Measurements from ENCODE around the gene LEFTY2.

DNA sequence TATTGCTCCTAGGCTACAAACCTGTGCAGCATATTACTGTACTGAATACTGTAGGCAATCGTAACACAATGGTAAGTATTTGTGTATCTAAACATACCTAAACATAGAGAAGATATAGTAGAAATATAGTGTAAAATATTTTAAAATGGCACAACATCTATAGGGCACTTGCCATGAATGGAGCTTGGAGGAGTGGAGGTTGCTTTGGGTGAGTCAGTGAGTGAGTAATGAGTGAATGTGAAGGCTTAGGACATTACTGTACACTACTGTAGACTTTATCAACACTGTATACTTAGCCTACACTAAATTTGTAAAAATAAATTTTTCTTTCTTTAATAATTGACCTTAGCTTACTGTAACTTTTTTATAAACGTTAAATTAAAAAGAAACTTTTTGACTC is 7.9 kb downstream of the LEFTY2 start:
- TF ChIP-seq, protein P1, sequence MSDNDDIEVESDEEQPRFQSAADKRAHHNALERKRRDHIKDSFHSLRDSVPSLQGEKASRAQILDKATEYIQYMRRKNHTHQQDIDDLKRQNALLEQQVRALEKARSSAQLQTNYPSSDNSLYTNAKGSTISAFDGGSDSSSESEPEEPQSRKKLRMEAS (IDR thresholded peaks at IDR 0.05; ENCODE audit: low read depth, low read length) = no peak
- TF ChIP-seq RAD51 (IDR thresholded peaks at IDR 0.05) (no peak), POLR2A (IDR thresholded peaks at IDR 0.05; ENCODE audit: low read depth, low read length) (no peak), NBN (IDR thresholded peaks at IDR 0.05) (no peak), ZSCAN29 (IDR thresholded peaks at IDR 0.05) (no peak), CBX3 (IDR thresholded peaks at IDR 0.05; ENCODE audit: borderline replicate concordance, low read depth) (no peak), CEBPB (IDR thresholded peaks at IDR 0.05; ENCODE audit: borderline replicate concordance in 1 of 2, low read depth in 2 of 2, low read length in 2 of 2) (no peak)
- TF ChIP-seq, protein P2, sequence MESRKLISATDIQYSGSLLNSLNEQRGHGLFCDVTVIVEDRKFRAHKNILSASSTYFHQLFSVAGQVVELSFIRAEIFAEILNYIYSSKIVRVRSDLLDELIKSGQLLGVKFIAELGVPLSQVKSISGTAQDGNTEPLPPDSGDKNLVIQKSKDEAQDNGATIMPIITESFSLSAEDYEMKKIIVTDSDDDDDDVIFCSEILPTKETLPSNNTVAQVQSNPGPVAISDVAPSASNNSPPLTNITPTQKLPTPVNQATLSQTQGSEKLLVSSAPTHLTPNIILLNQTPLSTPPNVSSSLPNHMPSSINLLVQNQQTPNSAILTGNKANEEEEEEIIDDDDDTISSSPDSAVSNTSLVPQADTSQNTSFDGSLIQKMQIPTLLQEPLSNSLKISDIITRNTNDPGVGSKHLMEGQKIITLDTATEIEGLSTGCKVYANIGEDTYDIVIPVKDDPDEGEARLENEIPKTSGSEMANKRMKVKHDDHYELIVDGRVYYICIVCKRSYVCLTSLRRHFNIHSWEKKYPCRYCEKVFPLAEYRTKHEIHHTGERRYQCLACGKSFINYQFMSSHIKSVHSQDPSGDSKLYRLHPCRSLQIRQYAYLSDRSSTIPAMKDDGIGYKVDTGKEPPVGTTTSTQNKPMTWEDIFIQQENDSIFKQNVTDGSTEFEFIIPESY (IDR thresholded peaks at IDR 0.05) = no peak
- TF ChIP-seq, protein P3, sequence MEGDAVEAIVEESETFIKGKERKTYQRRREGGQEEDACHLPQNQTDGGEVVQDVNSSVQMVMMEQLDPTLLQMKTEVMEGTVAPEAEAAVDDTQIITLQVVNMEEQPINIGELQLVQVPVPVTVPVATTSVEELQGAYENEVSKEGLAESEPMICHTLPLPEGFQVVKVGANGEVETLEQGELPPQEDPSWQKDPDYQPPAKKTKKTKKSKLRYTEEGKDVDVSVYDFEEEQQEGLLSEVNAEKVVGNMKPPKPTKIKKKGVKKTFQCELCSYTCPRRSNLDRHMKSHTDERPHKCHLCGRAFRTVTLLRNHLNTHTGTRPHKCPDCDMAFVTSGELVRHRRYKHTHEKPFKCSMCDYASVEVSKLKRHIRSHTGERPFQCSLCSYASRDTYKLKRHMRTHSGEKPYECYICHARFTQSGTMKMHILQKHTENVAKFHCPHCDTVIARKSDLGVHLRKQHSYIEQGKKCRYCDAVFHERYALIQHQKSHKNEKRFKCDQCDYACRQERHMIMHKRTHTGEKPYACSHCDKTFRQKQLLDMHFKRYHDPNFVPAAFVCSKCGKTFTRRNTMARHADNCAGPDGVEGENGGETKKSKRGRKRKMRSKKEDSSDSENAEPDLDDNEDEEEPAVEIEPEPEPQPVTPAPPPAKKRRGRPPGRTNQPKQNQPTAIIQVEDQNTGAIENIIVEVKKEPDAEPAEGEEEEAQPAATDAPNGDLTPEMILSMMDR (IDR thresholded peaks at IDR 0.05 in 2 of 3, conservative IDR thresholded peaks at IDR 0.05 in 1 of 3; ENCODE audit: control insufficient read depth in 2 of 3, extremely low read depth in 1 of 3, insufficient read depth in 1 of 3, low read depth in 3 of 3, low read length in 3 of 3) = no peak
